ENCODE results near the gene TYK2. TPM values are rescaled to one million over a fixed set of nuclear protein-coding genes. Genes with fewer than 3 reads are reported as not detected.

TYK2 gene
- total and polyA plus RNA-seq, 2 of the 4 experiments (the other 2 are of a cell fraction) = 40.9 to 97.9 TPM

DNA sequence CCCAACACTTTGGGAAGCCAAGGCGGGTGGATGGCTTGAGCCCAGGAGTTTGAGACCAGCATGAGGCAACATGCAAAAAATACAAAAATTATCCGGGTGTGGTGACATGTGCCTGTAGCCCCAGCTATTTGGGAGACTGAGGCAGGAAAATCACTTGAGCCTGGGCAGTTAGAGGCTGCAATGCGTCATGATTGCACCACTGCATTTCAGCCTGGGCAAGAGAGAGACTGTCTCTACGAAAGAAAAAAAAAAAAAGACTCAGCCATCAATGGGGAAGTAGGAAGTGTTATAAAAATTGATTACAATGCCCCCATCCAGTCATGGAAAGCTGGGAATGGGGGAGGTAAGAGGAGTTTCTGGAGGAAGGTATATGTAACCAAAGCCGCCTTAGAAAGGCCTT lies 5.4 kb downstream of the TYK2 start:
- H3K56ac ChIP-seq (ENCODE audit: extremely low read depth, insufficient read depth, low read length) = no peak overlapping the region
- no peak overlapping the region for H2AK9ac ChIP-seq (replicated peaks; ENCODE audit: low read depth, low read length, poor library complexity)
- H3K18ac ChIP-seq (ENCODE audit: low read depth, low read length) = no peak overlapping the region
- no peak overlapping the region for H3K4ac ChIP-seq (ENCODE audit: low read depth, low read length)
- no peak overlapping the region for H3K14ac ChIP-seq (replicated peaks; ENCODE audit: low read depth, low read length)
- no peak overlapping the region for H2BK5ac ChIP-seq (ENCODE audit: low read depth, low read length, poor library complexity, severe bottlenecking)
- no peak overlapping the region for H2AK5ac ChIP-seq (ENCODE audit: low read depth, low read length)
- no peak overlapping the region for H2BK15ac ChIP-seq (ENCODE audit: low read depth, low read length)
- H3K79me1 ChIP-seq (ENCODE audit: low read depth in 1 of 2, low read length in 2 of 2) = peaks cover 12 to 15% of the 10 kb centered on the region in 2 experiments
- no peak overlapping the region for H4K91ac ChIP-seq (ENCODE audit: insufficient read depth, low read depth, low read length)
- ATAC-seq (ENCODE audit: low read depth) (no peak), DNase-seq (no peak)
- dilution Hi-C loops (cut with HindIII; ENCODE audit: low sequenced_read_pairs, unreplicated experiment) (no loop called here), in situ Hi-C loops (cut with MboI; ENCODE audit: low sequenced_read_pairs) (no loop called here), intact Hi-C loops (cut with micrococcal nuclease) (no loop called here)
- no peaks in the 10 kb centered on the region for H3K9me1 ChIP-seq (ENCODE audit: insufficient read depth, low read length)
- H4K8ac ChIP-seq (ENCODE audit: low read depth in 2 of 2, low read length in 2 of 2) = no peak overlapping the region
- no peak overlapping the region for H3K23ac ChIP-seq (ENCODE audit: low read depth, low read length)
- no peak overlapping the region for H3K4me3 ChIP-seq (ENCODE audit: insufficient read depth, low read depth, low read length)
- no peaks in the 10 kb centered on the region; the same call in 1 of the 2 replicates for H4K20me1 ChIP-seq (ENCODE audit: insufficient read depth, low read length)
- no peak overlapping the region for H3K27ac ChIP-seq (ENCODE audit: insufficient read depth, low read length)
- no peak overlapping the region for H2BK120ac ChIP-seq (ENCODE audit: low read depth, low read length)
- peaks cover 2% of the 10 kb centered on the region for H3K4me1 ChIP-seq (ENCODE audit: control insufficient read depth, insufficient read depth, low read length)
- no peak for TF ChIP-seq USF2 (IDR thresholded peaks at IDR 0.05; ENCODE audit: low read depth, low read length)
- TF ChIP-seq POLR2A (IDR thresholded peaks at IDR 0.05; ENCODE audit: low read depth, low read length) = no peak
- TF ChIP-seq MXI1 (IDR thresholded peaks at IDR 0.05; ENCODE audit: borderline replicate concordance, low read depth, low read length) = no peak
- TF ChIP-seq, protein P1, sequence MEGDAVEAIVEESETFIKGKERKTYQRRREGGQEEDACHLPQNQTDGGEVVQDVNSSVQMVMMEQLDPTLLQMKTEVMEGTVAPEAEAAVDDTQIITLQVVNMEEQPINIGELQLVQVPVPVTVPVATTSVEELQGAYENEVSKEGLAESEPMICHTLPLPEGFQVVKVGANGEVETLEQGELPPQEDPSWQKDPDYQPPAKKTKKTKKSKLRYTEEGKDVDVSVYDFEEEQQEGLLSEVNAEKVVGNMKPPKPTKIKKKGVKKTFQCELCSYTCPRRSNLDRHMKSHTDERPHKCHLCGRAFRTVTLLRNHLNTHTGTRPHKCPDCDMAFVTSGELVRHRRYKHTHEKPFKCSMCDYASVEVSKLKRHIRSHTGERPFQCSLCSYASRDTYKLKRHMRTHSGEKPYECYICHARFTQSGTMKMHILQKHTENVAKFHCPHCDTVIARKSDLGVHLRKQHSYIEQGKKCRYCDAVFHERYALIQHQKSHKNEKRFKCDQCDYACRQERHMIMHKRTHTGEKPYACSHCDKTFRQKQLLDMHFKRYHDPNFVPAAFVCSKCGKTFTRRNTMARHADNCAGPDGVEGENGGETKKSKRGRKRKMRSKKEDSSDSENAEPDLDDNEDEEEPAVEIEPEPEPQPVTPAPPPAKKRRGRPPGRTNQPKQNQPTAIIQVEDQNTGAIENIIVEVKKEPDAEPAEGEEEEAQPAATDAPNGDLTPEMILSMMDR (conservative IDR thresholded peaks at IDR 0.05; ENCODE audit: low read depth, low read length) = no peak
- TF ChIP-seq MAZ (IDR thresholded peaks at IDR 0.05; ENCODE audit: borderline replicate concordance, low read depth, low read length) = no peak
- TF ChIP-seq RFX5 (IDR thresholded peaks at IDR 0.05; ENCODE audit: low read depth, low read length) = no peak
- TF ChIP-seq CHD1 (IDR thresholded peaks at IDR 0.05; ENCODE audit: low read depth, low read length) = no peak
- no TSS peak for BruUV-seq (replicated peaks)
- WGBS, 2 experiments (ENCODE audit: extremely low coverage in 2 of 2, insufficient read length in 1 of 2) = 96% methylated on average over 3 of the region's 5 CpGs; no CpG with 5 or more reads in 1 of the 2 experiments
- H4K5ac ChIP-seq (ENCODE audit: low read depth, low read length) = no peak overlapping the region
- no peak overlapping the region for H3K4me2 ChIP-seq (ENCODE audit: low read depth, low read length)
- no peaks in the 10 kb centered on the region for H3K9me3 ChIP-seq (ENCODE audit: control insufficient read depth, insufficient read depth, low read length)
- CTCF ChIA-PET = interaction anchor here (0.6 kb wide), 1 partner anchor 366 kb away, joined by 3 read pairs; no protein-coding TSS in a partner anchor
- no peak overlapping the region for H3K9ac ChIP-seq (ENCODE audit: low read depth, low read length)
- no peak overlapping the region for H2AFZ ChIP-seq (replicated peaks; ENCODE audit: low read length, poor library complexity)
- no peak overlapping the region for H2BK20ac ChIP-seq (ENCODE audit: low read depth, low read length)
- POLR2A ChIA-PET (ENCODE audit: unreplicated experiment) = no interaction called here
- peaks cover 31% of the 10 kb centered on the region for H3K36me3 ChIP-seq (ENCODE audit: control insufficient read depth, insufficient read depth, low read length)
- no peaks in the 10 kb centered on the region for H3K27me3 ChIP-seq (ENCODE audit: control insufficient read depth, insufficient read depth, low read length)

All from IMR-90 (cell line).